ENCODE data around the gene CDK5RAP2. TPM values are rescaled to one million over a fixed set of nuclear protein-coding genes. Genes with fewer than 3 reads are reported as not detected.
"Not testable (repeated sequence)": the region's sequence is repeated elsewhere in the genome, so short reads cannot be mapped to it uniquely, and the experiment has no call there.

CDK5RAP2 gene
- total and polyA plus RNA-seq, 8 donors, result 24.7 to 438 (median 31.3) TPM

DNA sequence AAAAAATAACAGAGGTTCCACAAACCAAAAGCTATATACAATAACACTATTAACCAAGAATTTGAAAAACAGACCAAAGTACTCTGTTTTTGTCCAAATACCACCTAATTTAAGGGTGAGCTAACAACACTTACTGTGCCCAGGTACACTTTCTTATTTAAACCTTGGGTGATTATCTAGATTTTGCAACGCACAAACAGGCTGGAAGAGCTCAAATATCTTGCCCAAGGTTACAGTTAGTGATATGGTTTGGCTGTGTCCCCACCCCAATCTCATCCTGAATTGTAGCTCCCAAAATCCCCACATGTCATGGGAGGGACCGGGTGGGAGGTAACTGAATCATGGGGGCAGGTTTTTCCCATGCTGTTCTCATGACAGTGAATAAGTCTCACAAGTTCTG is 58.9 kb downstream of the CDK5RAP2 start:
- no peak for DNase-seq

DNA sequence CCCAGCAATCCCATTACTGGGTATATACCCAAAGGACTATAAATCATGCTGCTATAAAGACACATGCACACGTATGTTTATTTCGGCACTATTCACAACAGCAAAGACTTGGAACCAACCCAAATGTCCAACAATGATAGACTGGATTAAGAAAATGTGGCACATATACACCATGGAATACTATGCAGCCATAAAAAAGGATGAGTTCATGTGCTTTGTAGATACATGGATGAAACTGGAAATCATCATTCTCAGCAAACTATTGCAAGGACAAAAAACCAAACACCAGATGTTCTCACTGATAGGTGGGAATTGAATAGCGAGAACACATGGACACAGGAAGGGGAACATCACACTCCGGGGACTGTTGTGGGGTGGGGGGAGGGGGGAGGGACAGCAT is 64.0 kb downstream of the CDK5RAP2 start:
- WGBS, 5 donors, result 92 to 100% (median 95%) methylated on average over 4 of the region's 4 CpGs
- intact Hi-C loops (cut with DNase I; ENCODE audit: low total_unique reads); H3K27ac ChIP-seq; H3K27me3 ChIP-seq; H3K4me3 ChIP-seq; H3K4me1 ChIP-seq; H3K9me3 ChIP-seq; DNase-seq: not testable (repeated sequence)
- H3K36me3 ChIP-seq, result peaks cover 33 to 87% (median 83%) of the 10 kb centered on the region in 4 donors

More for the DNA sequence above, 58.9 kb downstream of the CDK5RAP2 start:
- Histone ChIP-seq H3K4me3 (no peak overlapping the region), H3K4me1 (no peaks in the 10 kb centered on the region), H3K9me3 (no peaks in the 10 kb centered on the region), H3K27ac (no peak overlapping the region), H3K36me3 (peaks cover 46 to 85% (median 82%) of the 10 kb centered on the region in 4 donors), H3K27me3 (no peaks in the 10 kb centered on the region)
- 90 to 97% (median 91%) methylated on average over 2 of the region's 2 CpGs for WGBS, 5 donors
- intact Hi-C loops (cut with DNase I; ENCODE audit: low total_unique reads), result no loop called here
- TF ChIP-seq EP300 (IDR thresholded peaks at IDR 0.05), result no peak

DNA sequence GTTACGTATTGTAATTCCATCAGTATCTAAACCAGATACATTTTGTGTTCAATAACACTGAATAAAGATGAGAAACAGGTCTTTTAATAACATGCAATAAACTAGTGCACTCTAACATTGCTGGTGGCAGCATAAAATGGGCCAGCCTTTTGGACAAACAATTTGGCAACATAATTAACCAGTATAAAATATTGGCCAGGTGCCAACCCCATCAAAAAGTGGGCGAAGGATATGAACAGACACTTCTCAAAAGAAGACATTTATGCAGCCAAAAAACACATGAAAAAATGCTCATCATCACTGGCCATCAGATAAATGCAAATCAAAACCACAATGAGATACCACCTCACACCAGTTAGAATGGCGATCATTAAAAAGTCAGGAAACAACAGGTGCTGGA is 64.5 kb downstream of the CDK5RAP2 start:
- H3K4me1 ChIP-seq; DNase-seq; H3K27me3 ChIP-seq; H3K27ac ChIP-seq; intact Hi-C loops (cut with DNase I; ENCODE audit: low total_unique reads); H3K4me3 ChIP-seq; H3K9me3 ChIP-seq: not testable (repeated sequence)
- peaks cover 35 to 92% (median 87%) of the 10 kb centered on the region in 4 donors for H3K36me3 ChIP-seq
- WGBS, 5 donors, result 95 to 100% (median 96%) methylated on average over 3 of the region's 3 CpGs

DNA sequence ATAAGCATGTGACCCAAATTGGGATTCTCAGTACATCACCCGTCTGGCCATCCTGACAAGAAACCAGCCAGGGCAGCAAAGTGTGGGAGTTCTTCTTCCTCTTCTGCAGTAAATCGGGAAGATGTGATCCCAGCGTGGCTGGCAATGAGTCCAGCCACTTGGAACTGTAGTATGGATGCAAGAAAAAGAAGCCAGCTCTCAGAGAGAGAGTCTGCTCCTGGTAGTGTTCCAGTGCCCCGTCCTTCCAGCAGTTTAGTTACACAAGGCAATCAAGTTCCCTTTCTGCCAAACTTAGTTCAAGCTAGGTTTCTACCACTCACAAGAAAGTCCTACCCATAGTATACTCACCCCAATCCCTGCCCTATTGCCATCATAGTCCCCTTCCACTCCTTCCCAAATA is 65.6 kb downstream of the CDK5RAP2 start:
- 90 to 98% (median 95%) methylated on average over 4 of the region's 4 CpGs for whole genome bisulfite sequencing, 5 donors
- no peak overlapping the region for H3K27ac ChIP-seq

DNA sequence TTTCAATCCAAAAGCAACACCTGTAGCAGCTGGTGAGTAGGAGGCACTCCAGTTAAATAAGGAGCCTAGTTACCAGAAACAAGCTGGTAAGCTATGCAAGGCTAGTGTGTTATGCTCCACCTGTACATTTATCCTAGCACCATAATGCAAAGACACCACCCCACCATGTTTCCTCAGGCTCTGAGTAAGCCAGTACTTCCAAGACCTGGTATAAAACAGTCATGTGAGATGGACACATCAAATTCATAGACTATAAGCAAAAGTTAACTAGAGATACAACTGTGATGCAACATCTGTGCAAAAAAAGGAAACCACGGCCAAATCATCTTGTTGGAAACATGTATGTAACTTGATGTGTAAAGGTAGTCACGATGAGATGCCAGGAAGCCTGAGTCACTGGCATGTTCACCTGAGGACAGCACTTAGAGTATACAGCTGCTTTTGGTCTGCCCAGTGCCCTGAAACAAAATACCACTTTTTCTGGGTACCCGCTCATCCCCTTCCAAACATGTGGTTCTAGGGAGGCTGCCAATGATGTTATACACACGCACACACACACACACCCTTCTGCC is 66.1 kb downstream of the CDK5RAP2 start:
- Histone ChIP-seq H3K27ac (no peak overlapping the region), H3K4me1 (peaks cover 0 to 8% (median 0%) of the 10 kb centered on the region in 4 donors), H3K9me3 (peaks cover 0 to 7% (median 2%) of the 10 kb centered on the region in 4 donors), H3K27me3 (no peaks in the 10 kb centered on the region), H3K4me3 (no peak overlapping the region), H3K36me3 (peaks cover 35 to 99% (median 90%) of the 10 kb centered on the region in 4 donors)
- TF ChIP-seq, protein P1, sequence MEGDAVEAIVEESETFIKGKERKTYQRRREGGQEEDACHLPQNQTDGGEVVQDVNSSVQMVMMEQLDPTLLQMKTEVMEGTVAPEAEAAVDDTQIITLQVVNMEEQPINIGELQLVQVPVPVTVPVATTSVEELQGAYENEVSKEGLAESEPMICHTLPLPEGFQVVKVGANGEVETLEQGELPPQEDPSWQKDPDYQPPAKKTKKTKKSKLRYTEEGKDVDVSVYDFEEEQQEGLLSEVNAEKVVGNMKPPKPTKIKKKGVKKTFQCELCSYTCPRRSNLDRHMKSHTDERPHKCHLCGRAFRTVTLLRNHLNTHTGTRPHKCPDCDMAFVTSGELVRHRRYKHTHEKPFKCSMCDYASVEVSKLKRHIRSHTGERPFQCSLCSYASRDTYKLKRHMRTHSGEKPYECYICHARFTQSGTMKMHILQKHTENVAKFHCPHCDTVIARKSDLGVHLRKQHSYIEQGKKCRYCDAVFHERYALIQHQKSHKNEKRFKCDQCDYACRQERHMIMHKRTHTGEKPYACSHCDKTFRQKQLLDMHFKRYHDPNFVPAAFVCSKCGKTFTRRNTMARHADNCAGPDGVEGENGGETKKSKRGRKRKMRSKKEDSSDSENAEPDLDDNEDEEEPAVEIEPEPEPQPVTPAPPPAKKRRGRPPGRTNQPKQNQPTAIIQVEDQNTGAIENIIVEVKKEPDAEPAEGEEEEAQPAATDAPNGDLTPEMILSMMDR (IDR thresholded peaks at IDR 0.05), result no peak
- no peak for TF ChIP-seq POLR2A (IDR thresholded peaks at IDR 0.05)
- TF ChIP-seq EP300 (IDR thresholded peaks at IDR 0.05), result no peak
- no peak for TF ChIP-seq POLR2AphosphoS5 (IDR thresholded peaks at IDR 0.05)
- 95 to 99% (median 98%) methylated on average over 4 of the region's 4 CpGs for WGBS, 5 donors
- intact Hi-C loops (cut with DNase I; ENCODE audit: low total_unique reads), result no loop called here
- no peak for DNase-seq

More for the DNA sequence above, 65.6 kb downstream of the CDK5RAP2 start:
- intact Hi-C loops (cut with DNase I; ENCODE audit: low total_unique reads), result no loop called here
- no peak for DNase-seq
- Histone ChIP-seq H3K9me3 (peaks cover 0 to 7% (median 2%) of the 10 kb centered on the region in 4 donors), H3K27me3 (no peaks in the 10 kb centered on the region), H3K36me3 (peaks cover 35 to 94% (median 91%) of the 10 kb centered on the region in 4 donors), H3K4me3 (no peak overlapping the region), H3K4me1 (peaks cover 0 to 8% (median 0%) of the 10 kb centered on the region in 4 donors)
- no peak for TF ChIP-seq EP300 (IDR thresholded peaks at IDR 0.05)
- TF ChIP-seq, protein P1 (IDR thresholded peaks at IDR 0.05), result no peak
- TF ChIP-seq POLR2A (IDR thresholded peaks at IDR 0.05), result no peak
- TF ChIP-seq POLR2AphosphoS5 (IDR thresholded peaks at IDR 0.05), result no peak

DNA sequence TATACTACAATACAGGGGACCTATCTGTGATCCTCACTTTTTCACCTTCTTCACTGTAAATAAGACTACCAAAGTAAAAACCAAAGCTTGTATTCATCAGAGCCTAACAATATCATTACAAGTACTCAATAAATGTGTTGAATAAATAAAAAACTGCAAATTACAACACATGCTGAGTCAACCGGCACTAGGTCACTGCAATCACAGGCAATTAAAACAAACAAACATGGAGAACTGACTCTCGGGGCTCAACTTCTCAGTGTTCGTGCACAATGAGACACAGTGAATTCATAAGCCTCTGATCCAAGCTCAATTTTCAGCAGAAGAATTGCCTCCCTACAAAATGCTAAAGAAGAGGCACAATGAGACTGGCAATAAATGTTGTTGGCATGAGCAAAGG is 69.2 kb downstream of the CDK5RAP2 start:
- peaks cover 0 to 7% (median 5%) of the 10 kb centered on the region in 4 donors for H3K9me3 ChIP-seq
- peaks cover 24 to 91% (median 86%) of the 10 kb centered on the region in 4 donors for H3K36me3 ChIP-seq
- TF ChIP-seq, protein P1 (IDR thresholded peaks at IDR 0.05), result no peak
- TF ChIP-seq POLR2A (IDR thresholded peaks at IDR 0.05), result no peak
- no peak for TF ChIP-seq EP300 (IDR thresholded peaks at IDR 0.05)
- no peak for TF ChIP-seq POLR2AphosphoS5 (IDR thresholded peaks at IDR 0.05)
- no peak overlapping the region for H3K27ac ChIP-seq
- intact Hi-C loops (cut with DNase I; ENCODE audit: low total_unique reads), result no loop called here
- WGBS, 5 donors, result 95 to 97% (median 97%) methylated on average over 3 of the region's 3 CpGs
- no peak for DNase-seq
- no peak overlapping the region for H3K4me3 ChIP-seq
- H3K4me1 ChIP-seq, result peaks cover 0 to 8% (median 0%) of the 10 kb centered on the region in 4 donors
- no peaks in the 10 kb centered on the region for H3K27me3 ChIP-seq
